ENCODE data around the gene PRX. TPM values are rescaled to one million over a fixed set of nuclear protein-coding genes. Genes with fewer than 3 reads are reported as not detected.

The PRX gene
- polyA plus RNA-seq, 1 donor from 2014 or later, result 0.20 TPM

DNA sequence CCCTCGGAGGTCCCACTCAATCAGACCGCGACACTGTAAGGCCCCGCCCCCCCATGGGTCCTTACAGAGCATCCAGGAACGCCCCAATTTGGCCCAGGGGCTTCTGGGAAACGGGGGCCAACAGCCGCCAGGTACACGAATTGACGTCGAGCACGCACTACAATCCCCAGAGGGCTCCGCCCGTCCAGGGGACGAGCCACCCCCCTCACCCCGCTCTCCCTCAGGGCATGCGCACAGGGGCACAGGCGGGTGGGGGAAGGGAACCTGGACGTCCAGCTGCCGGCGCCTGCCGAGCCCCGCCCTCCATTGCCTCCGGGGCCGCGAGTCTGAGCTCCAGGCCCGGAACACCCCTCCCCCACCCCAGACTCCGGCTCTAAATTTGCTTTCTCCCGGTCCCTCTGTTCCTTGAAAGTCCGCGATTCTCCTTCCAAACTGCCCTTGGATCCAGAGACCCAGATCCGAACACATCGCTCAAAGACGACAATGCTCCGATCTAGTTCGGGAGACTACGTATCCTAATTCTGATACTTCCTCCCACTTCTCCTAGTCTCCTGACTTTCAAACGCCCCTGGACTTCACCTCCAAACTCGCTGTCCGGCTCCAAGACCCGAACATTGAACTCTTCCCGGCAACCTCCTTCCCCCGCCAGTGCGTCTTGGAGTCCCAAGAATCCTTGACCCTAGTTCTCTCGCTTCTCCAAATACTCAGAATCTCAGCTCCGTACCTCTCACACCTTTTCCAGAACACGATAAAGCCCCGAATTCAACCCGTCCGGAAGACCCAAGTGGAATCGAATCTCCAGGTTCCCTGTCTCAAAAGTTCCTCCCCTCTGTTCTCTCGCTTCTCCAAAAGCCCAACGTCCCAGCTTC is 30.2 kb upstream of the PRX start:
- H3K9me2 ChIP-seq (ENCODE audit: insufficient read depth, low read length), result no peaks in the 10 kb centered on the region
- H3K36me3 ChIP-seq (ENCODE audit: insufficient read depth, low read length), result no peaks in the 10 kb centered on the region
- no peaks in the 10 kb centered on the region for H3K9me3 ChIP-seq (ENCODE audit: low read length)
- H3F3A ChIP-seq (ENCODE audit: insufficient read depth, low read length, poor library complexity, severe bottlenecking), result peaks cover 4% of the 10 kb centered on the region
- H3K9ac ChIP-seq (ENCODE audit: low read length), result peak overlapping the region; percentile 87
- no peaks in the 10 kb centered on the region for H4K20me1 ChIP-seq (ENCODE audit: insufficient read depth)
- peak overlapping the region; percentile 46 for H3K4me2 ChIP-seq (ENCODE audit: low read length)
- H3K4me3 ChIP-seq (ENCODE audit: low read length), result peak overlapping the region; percentile 78
- H3K27ac ChIP-seq (ENCODE audit: low read length), result peak overlapping the region; percentile 94
- peaks cover 19% of the 10 kb centered on the region for H3K79me2 ChIP-seq (replicated peaks; ENCODE audit: insufficient read depth, low read length)
- no peaks in the 10 kb centered on the region for H3K27me3 ChIP-seq (ENCODE audit: insufficient read depth, low read depth, low read length)
- H2AFZ ChIP-seq (ENCODE audit: low read depth, low read length), result peak overlapping the region; percentile 96
- peak; percentile 23 for TF ChIP-seq EP300 (conservative IDR thresholded peaks at IDR 0.05; ENCODE audit: poor library complexity, severe bottlenecking)
- peak; percentile 49 for TF ChIP-seq MXI1 (conservative IDR thresholded peaks at IDR 0.05; ENCODE audit: poor library complexity, severe bottlenecking)
- TF ChIP-seq POLR2AphosphoS5 (IDR thresholded peaks at IDR 0.05), result peak; percentile 54
- TF ChIP-seq TAF1 (IDR thresholded peaks at IDR 0.05; ENCODE audit: low read depth), result no peak
- no peak for TF ChIP-seq EZH2 (IDR thresholded peaks at IDR 0.05; ENCODE audit: borderline replicate concordance, insufficient read depth, low read length, poor library complexity, severe bottlenecking)
- peak; percentile 15 for TF ChIP-seq SMC3 (conservative IDR thresholded peaks at IDR 0.05; ENCODE audit: poor library complexity)
- peak; percentile 33 for TF ChIP-seq RAD21 (conservative IDR thresholded peaks at IDR 0.05)
- TF ChIP-seq REST (IDR thresholded peaks at IDR 0.05; ENCODE audit: borderline replicate concordance), result no peak
- TF ChIP-seq CTCF (IDR thresholded peaks at IDR 0.05; ENCODE audit: poor library complexity, severe bottlenecking), result no peak

- peak overlapping the region; percentile 87 for H3K9ac ChIP-seq (ENCODE audit: low read length)
- no peaks in the 10 kb centered on the region for H3K27me3 ChIP-seq (ENCODE audit: insufficient read depth, low read depth, low read length)
- H3K9me3 ChIP-seq (ENCODE audit: low read length), result no peaks in the 10 kb centered on the region
- no peaks in the 10 kb centered on the region for H4K20me1 ChIP-seq (ENCODE audit: insufficient read depth)
- H3K9me2 ChIP-seq (ENCODE audit: insufficient read depth, low read length), result no peaks in the 10 kb centered on the region
- H3K4me2 ChIP-seq (ENCODE audit: low read length), result peak overlapping the region; percentile 4
- no peaks in the 10 kb centered on the region for H3K36me3 ChIP-seq (ENCODE audit: insufficient read depth, low read length)
- TF ChIP-seq REST (IDR thresholded peaks at IDR 0.05; ENCODE audit: borderline replicate concordance), result no peak
- TF ChIP-seq RAD21 (conservative IDR thresholded peaks at IDR 0.05), result no peak
- TF ChIP-seq MXI1 (conservative IDR thresholded peaks at IDR 0.05; ENCODE audit: poor library complexity, severe bottlenecking), result no peak
- TF ChIP-seq SMC3 (conservative IDR thresholded peaks at IDR 0.05; ENCODE audit: poor library complexity), result no peak
- TF ChIP-seq EZH2 (IDR thresholded peaks at IDR 0.05; ENCODE audit: borderline replicate concordance, insufficient read depth, low read length, poor library complexity, severe bottlenecking), result no peak
- TF ChIP-seq TAF1 (IDR thresholded peaks at IDR 0.05; ENCODE audit: low read depth), result no peak
- no peak for TF ChIP-seq EP300 (conservative IDR thresholded peaks at IDR 0.05; ENCODE audit: poor library complexity, severe bottlenecking)
- no peak for TF ChIP-seq POLR2AphosphoS5 (IDR thresholded peaks at IDR 0.05)
- TF ChIP-seq CTCF (IDR thresholded peaks at IDR 0.05; ENCODE audit: poor library complexity, severe bottlenecking), result no peak
- peaks cover 4% of the 10 kb centered on the region for H3F3A ChIP-seq (ENCODE audit: insufficient read depth, low read length, poor library complexity, severe bottlenecking)
- peak overlapping the region; percentile 78 for H3K4me3 ChIP-seq (ENCODE audit: low read length)
- peaks cover 19% of the 10 kb centered on the region for H3K79me2 ChIP-seq (replicated peaks; ENCODE audit: insufficient read depth, low read length)
- peak overlapping the region; percentile 94 for H3K27ac ChIP-seq (ENCODE audit: low read length)
- H2AFZ ChIP-seq (ENCODE audit: low read depth, low read length), result no peak overlapping the region
Measured at GRCh38 chr19:40442328-40443130, 29.4 kb upstream of the PRX start.

Measured in neural cell (in vitro differentiated cells).